ENCODE measurements around the gene CPM.

Gene CPM

GRCh38 chr12:68901551-68901950 lies 31.4 kb downstream of the CPM start:
- DNase-seq: no peak

GRCh38 chr12:68901145-68901544 lies 31.8 kb downstream of the CPM start:
- no peak for DNase-seq

- DNase-seq: no peak
These were observed 32.7 kb downstream of the CPM start for GRCh38 chr12:68900241-68900640.

GRCh38 chr12:68899251-68899771 lies 33.7 kb downstream of the CPM start:
- peak; percentile 33 to 51 for DNase-seq

GRCh38 chr12:68896881-68897540 lies 36.0 kb downstream of the CPM start:
- DNase-seq: no peak

GRCh38 chr12:68894276-68894855 lies 38.6 kb downstream of the CPM start:
- no peak for DNase-seq

- DNase-seq: no peak
These were observed 39.2 kb downstream of the CPM start for GRCh38 chr12:68893741-68894140.

- no peak for DNase-seq
These were observed 39.8 kb downstream of the CPM start for GRCh38 chr12:68893201-68893600.

GRCh38 chr12:68891141-68891540 lies 41.8 kb downstream of the CPM start:
- no peak for DNase-seq

GRCh38 chr12:68890701-68891113 lies 42.3 kb downstream of the CPM start:
- no peak for DNase-seq

- no peak for DNase-seq
These were observed 44.7 kb downstream of the CPM start for GRCh38 chr12:68888243-68888642.

GRCh38 chr12:68887641-68888040 lies 45.3 kb downstream of the CPM start:
- DNase-seq: no peak

- no peak for DNase-seq
These were observed 46.1 kb downstream of the CPM start for GRCh38 chr12:68886636-68887572.

GRCh38 chr12:68885381-68885780 lies 47.6 kb downstream of the CPM start:
- no peak for DNase-seq

- no peak for DNase-seq
These were observed 48.7 kb downstream of the CPM start for GRCh38 chr12:68884251-68884650.

- no peak for DNase-seq
These were observed 49.8 kb downstream of the CPM start for GRCh38 chr12:68883151-68883550.

GRCh38 chr12:68882251-68882964 lies 50.6 kb downstream of the CPM start:
- DNase-seq: no peak

- no peak for DNase-seq
These were observed 52.2 kb downstream of the CPM start for GRCh38 chr12:68880660-68881325.

GRCh38 chr12:68878846-68879245 lies 54.1 kb downstream of the CPM start:
- DNase-seq: no peak

GRCh38 chr12:68878283-68878682 lies 54.7 kb downstream of the CPM start:
- no peak for DNase-seq

GRCh38 chr12:68877583-68877982 lies 55.4 kb downstream of the CPM start:
- no peak for DNase-seq

GRCh38 chr12:68876461-68876860 lies 56.5 kb downstream of the CPM start:
- DNase-seq: no peak

Measured in NCI-H446 (cell line).